H9 (cell line): ENCODE measurements around the gene GPR171. TPM values are rescaled to one million over a fixed set of nuclear protein-coding genes. Genes with fewer than 3 reads are reported as not detected.
A peak's percentile ranks its signal among the peaks of the same experiment; 100 is the strongest.

Source experiments
- DNase-seq: peaks from one replicate; pipeline ENCODE4 v3.0.0-alpha.2; 2017
- H2AFZ ChIP-seq: one replicate; pipeline ENCODE4 v1.6.1; 2013; ENCODE audit warnings: mild to moderate bottlenecking, low read length, control low read depth, moderate library complexity
- H2AK5ac ChIP-seq: 2 replicates; pipeline ENCODE4 v1.6.1; 2013; ENCODE audit warnings: low read length, control low read depth, mixed read lengths; ENCODE audit not compliant: insufficient read length
- H2BK120ac ChIP-seq: one replicate; pipeline ENCODE4 v1.6.1; 2013; ENCODE audit warnings: low read depth, mild to moderate bottlenecking, low read length, control low read depth, inconsistent platforms; ENCODE audit not compliant: poor library complexity, severe bottlenecking
- H2BK12ac ChIP-seq: 2 replicates; pipeline ENCODE4 v1.6.1; 2013; ENCODE audit warnings: low read length, control low read depth, mixed read lengths, low read depth; ENCODE audit not compliant: insufficient read length
- H2BK15ac ChIP-seq: 2 replicates; pipeline ENCODE4 v1.6.1; 2013; ENCODE audit warnings: low read depth, low read length, control low read depth
- H2BK20ac ChIP-seq: one replicate; pipeline ENCODE4 v1.6.1; 2013; ENCODE audit warnings: low read depth, mild to moderate bottlenecking, low read length, control low read depth, inconsistent platforms; ENCODE audit not compliant: poor library complexity, severe bottlenecking
- H2BK5ac ChIP-seq: 2 replicates; pipeline ENCODE4 v1.6.1; 2013; ENCODE audit warnings: low read length, control low read depth, mixed read lengths; ENCODE audit not compliant: insufficient read length
- H3K14ac ChIP-seq: 2 replicates; pipeline ENCODE4 v1.6.1; 2013; ENCODE audit warnings: low read length, control low read depth; ENCODE audit not compliant: insufficient read depth
- H3K18ac ChIP-seq: 2 replicates; pipeline ENCODE4 v1.6.1; 2013; ENCODE audit warnings: low read depth, mild to moderate bottlenecking, mixed read lengths, low read length, control low read depth; ENCODE audit not compliant: insufficient read length
- H3K23ac ChIP-seq: 2 replicates; pipeline ENCODE4 v1.6.1; 2013; ENCODE audit warnings: low read length, control low read depth, mixed read lengths, low read depth; ENCODE audit not compliant: insufficient read length
- H3K23me2 ChIP-seq: 2 replicates; pipeline ENCODE4 v1.6.1; 2013; ENCODE audit warnings: low read depth, mild to moderate bottlenecking, mixed read lengths, low read length, control low read depth; ENCODE audit not compliant: insufficient read length, poor library complexity, severe bottlenecking
- H3K27ac ChIP-seq: 2 replicates; pipeline ENCODE4 v1.5.1; 2013; ENCODE audit warnings: low read length, control low read depth, mixed read lengths, low read depth; ENCODE audit not compliant: insufficient read length
- H3K27me3 ChIP-seq: 2 replicates; pipeline ENCODE4 v1.6.1; 2013; ENCODE audit warnings: low read length, control low read depth, inconsistent platforms; ENCODE audit not compliant: insufficient read depth
- H3K4ac ChIP-seq: 2 replicates; pipeline ENCODE4 v1.6.1; 2013; ENCODE audit warnings: low read depth, mild to moderate bottlenecking, control low read depth, inconsistent platforms, low read length, moderate library complexity
- H3K4me1 ChIP-seq: 2 replicates; pipeline ENCODE4 v1.6.1; 2013; ENCODE audit warnings: low read length, control low read depth, inconsistent platforms; ENCODE audit not compliant: insufficient read depth
- H3K4me2 ChIP-seq: 2 replicates; pipeline ENCODE4 v1.6.1; 2013; ENCODE audit warnings: low read length, control low read depth, mixed read lengths; ENCODE audit not compliant: insufficient read length, insufficient read depth
- H3K56ac ChIP-seq: 2 replicates; pipeline ENCODE4 v1.6.1; 2013; ENCODE audit warnings: low read depth, mild to moderate bottlenecking, mixed read lengths, low read length, control low read depth; ENCODE audit not compliant: insufficient read length
- H3K79me1 ChIP-seq: 2 replicates; pipeline ENCODE4 v1.6.1; 2013; ENCODE audit warnings: low read depth, mild to moderate bottlenecking, moderate library complexity, low read length, control low read depth, inconsistent platforms; ENCODE audit not compliant: insufficient read depth, poor library complexity, severe bottlenecking
- H3K79me2 ChIP-seq: 2 replicates; pipeline ENCODE4 v1.6.1; 2013; ENCODE audit warnings: low read length, control low read depth, inconsistent platforms; ENCODE audit not compliant: insufficient read depth
- H3K9ac ChIP-seq: 2 replicates; pipeline ENCODE4 v1.6.1; 2013; ENCODE audit warnings: low read length, control low read depth, mixed read lengths; ENCODE audit not compliant: insufficient read length; ENCODE audit errors: extremely low read depth
- H3K9me3 ChIP-seq: one replicate; pipeline ENCODE4 v1.6.1; 2013; ENCODE audit warnings: low read depth, low read length, inconsistent platforms; ENCODE audit not compliant: control insufficient read depth
- H3T11ph ChIP-seq: one replicate; pipeline ENCODE4 v1.6.1; 2013; ENCODE audit warnings: mild to moderate bottlenecking, low read length, control low read depth, inconsistent platforms
- H4K20me1 ChIP-seq: one replicate; pipeline ENCODE4 v1.6.1; 2013; ENCODE audit not compliant: control insufficient read depth, insufficient read length, insufficient read depth
- H4K5ac ChIP-seq: 2 replicates; pipeline ENCODE4 v1.6.1; 2013; ENCODE audit warnings: low read depth, mild to moderate bottlenecking, mixed read lengths, low read length, control low read depth; ENCODE audit not compliant: insufficient read length
- H4K8ac ChIP-seq: replicated peaks from 2 replicates; pipeline ENCODE4 v1.6.1; 2013; ENCODE audit warnings: low read length, control low read depth, mixed read lengths, low read depth; ENCODE audit not compliant: insufficient read length
- H4K91ac ChIP-seq: 2 replicates; pipeline ENCODE4 v1.6.1; 2013; ENCODE audit warnings: low read depth, mild to moderate bottlenecking, moderate library complexity, mixed read lengths, low read length, control low read depth; ENCODE audit not compliant: insufficient read length
- H3K27ac Mint-ChIP-seq, 3 experiments: 2 replicates in 2 of 3; 3 replicates in 1 of 3; pipeline ENCODE4 v1.8.0; 2020 to 2021; ENCODE audit warnings: mixed read lengths in 3 of 3, mild to moderate bottlenecking in 1 of 3, moderate library complexity in 1 of 3
- H3K27me3 Mint-ChIP-seq: 2 replicates; pipeline ENCODE4 v1.8.0; 2021; ENCODE audit warnings: low read depth, mild to moderate bottlenecking, moderate library complexity, mixed read lengths
- H3K36me3 Mint-ChIP-seq, 3 experiments: 2 replicates in 2 of 3; 3 replicates in 1 of 3; pipeline ENCODE4 v1.8.0; 2020 to 2021; ENCODE audit warnings: low read depth in 3 of 3, mixed read lengths in 3 of 3; ENCODE audit not compliant: insufficient read depth in 1 of 3
- H3K4me1 Mint-ChIP-seq, 2 experiments: 2 replicates each; pipeline ENCODE4 v1.8.0; 2020; ENCODE audit warnings: mixed read lengths in 2 of 2
- H3K4me3 Mint-ChIP-seq, 2 experiments: 2 replicates in 1 of 2; 3 replicates in 1 of 2; pipeline ENCODE4 v1.8.0; 2020 to 2021; ENCODE audit warnings: mild to moderate bottlenecking in 2 of 2, mixed read lengths in 2 of 2, moderate library complexity in 1 of 2
- H3K9me3 Mint-ChIP-seq, 2 experiments: 2 replicates in 1 of 2; 3 replicates in 1 of 2; pipeline ENCODE4 v1.8.0; 2020; ENCODE audit warnings: mild to moderate bottlenecking in 2 of 2, mixed read lengths in 2 of 2, moderate library complexity in 1 of 2
- WGBS: extraction: QIAGEN DNeasy Blood & Tissue Kit; methylation state at CpG from one replicate; pipeline ENCODE4 v1.1.7; 2013; ENCODE audit warnings: missing lambda C conversion rate, low lambda C conversion rate, mixed read lengths; ENCODE audit not compliant: insufficient read length; ENCODE audit errors: extremely low coverage; 5-methylcytosine and 5-hydroxymethylcytosine counted together
- total RNA-seq: library from RNA; stranded (reverse); gene quantifications from 2 replicates; pipeline ENCODE4 v1.2.1, GENCODE V29; 2021
- TF ChIP-seq, protein P1 (sequence below): fragments of 200-600 bp; sonication (generic); conservative IDR thresholded peaks from 3 replicates; pipeline ENCODE4 v1.8.0; 2021; ENCODE audit warnings: antibody characterized with exemption, mild to moderate bottlenecking

GPR171 gene
- total RNA-seq, 1 experiment from 2014 or later: not detected

DNA sequence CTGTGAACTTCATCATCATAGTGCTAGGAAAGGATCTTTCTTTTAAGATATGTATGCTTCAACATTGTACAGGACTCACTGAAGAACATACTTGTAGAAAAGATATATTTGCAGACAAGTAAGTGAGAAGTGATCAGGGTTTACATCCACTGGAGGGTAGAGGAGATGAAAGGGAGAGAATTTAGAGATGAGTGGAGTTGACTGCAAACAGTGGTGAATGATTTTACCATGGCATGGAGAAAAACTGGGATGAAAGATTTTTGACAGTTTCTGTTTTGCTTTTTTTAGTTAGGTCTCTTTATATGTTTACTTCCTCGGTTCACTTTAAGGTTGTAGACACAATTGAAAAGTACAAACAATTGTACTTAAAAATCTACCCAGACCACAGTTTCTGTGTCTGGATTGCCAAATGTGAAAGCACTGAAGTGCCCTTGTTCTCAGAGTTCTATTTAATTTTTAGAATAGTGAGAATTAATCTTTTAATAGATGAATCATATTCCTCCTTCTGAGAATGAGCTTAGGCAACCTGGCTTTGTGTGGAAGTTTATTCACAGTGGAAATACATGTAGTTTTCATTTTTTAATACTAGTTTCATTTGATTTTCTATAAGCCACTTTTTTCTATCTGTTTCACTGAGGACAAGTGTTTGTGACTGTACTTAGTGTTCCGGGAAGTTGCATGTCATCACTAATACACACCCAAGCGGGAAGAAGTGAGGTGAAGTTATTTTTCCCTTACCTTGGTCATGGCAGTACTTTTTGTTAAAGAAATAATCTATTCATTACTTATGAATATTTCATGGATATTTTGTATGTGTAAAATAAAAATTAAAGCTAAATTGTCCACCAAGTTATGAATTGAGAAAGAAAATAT lies 1.8 kb upstream of the GPR171 start:
- no peak overlapping the region for H3K4me2 ChIP-seq
- no peak overlapping the region for H4K5ac ChIP-seq
- H2AK5ac ChIP-seq: no peak overlapping the region
- Mint-ChIP-seq H3K4me3 (no peak overlapping the region), H3K27ac (peak overlapping the region in 1 of 3 experiments; percentile 10; a peak in 1 of 7 replicates), H3K9me3 (no peaks in the 10 kb centered on the region), H3K27me3 (no peaks in the 10 kb centered on the region), H3K36me3 (no peaks in the 10 kb centered on the region), H3K4me1 (no peaks in the 10 kb centered on the region; a peak in 1 of 4 replicates)
- no peak overlapping the region for H2BK5ac ChIP-seq
- no peak overlapping the region for H3K27ac ChIP-seq
- no peak overlapping the region for H2BK120ac ChIP-seq
- H3K18ac ChIP-seq: no peak overlapping the region
- H3K23me2 ChIP-seq: no peaks in the 10 kb centered on the region
- H3K9me3 ChIP-seq: no peaks in the 10 kb centered on the region
- no CpG with 5 or more reads among the region's 3 CpGs for WGBS
- no peaks in the 10 kb centered on the region for H3K27me3 ChIP-seq
- H3K79me2 ChIP-seq: no peaks in the 10 kb centered on the region
- H2BK15ac ChIP-seq: no peak overlapping the region
- no peaks in the 10 kb centered on the region for H4K20me1 ChIP-seq
- no peak overlapping the region for H3K9ac ChIP-seq
- no peak overlapping the region for H4K8ac ChIP-seq
- no peak overlapping the region for H4K91ac ChIP-seq
- no peak overlapping the region for H3K14ac ChIP-seq
- H2AFZ ChIP-seq: no peak overlapping the region
- H3K79me1 ChIP-seq: no peaks in the 10 kb centered on the region
- no peak overlapping the region for H2BK12ac ChIP-seq
- H3K4ac ChIP-seq: no peak overlapping the region
- H3K56ac ChIP-seq: no peak overlapping the region
- no peaks in the 10 kb centered on the region; the same call in 1 of the 2 replicates for H3K4me1 ChIP-seq
- no peak overlapping the region for H2BK20ac ChIP-seq
- H3T11ph ChIP-seq: no peak overlapping the region
- no peak overlapping the region for H3K23ac ChIP-seq
- no peak for DNase-seq
- TF ChIP-seq, protein P1, sequence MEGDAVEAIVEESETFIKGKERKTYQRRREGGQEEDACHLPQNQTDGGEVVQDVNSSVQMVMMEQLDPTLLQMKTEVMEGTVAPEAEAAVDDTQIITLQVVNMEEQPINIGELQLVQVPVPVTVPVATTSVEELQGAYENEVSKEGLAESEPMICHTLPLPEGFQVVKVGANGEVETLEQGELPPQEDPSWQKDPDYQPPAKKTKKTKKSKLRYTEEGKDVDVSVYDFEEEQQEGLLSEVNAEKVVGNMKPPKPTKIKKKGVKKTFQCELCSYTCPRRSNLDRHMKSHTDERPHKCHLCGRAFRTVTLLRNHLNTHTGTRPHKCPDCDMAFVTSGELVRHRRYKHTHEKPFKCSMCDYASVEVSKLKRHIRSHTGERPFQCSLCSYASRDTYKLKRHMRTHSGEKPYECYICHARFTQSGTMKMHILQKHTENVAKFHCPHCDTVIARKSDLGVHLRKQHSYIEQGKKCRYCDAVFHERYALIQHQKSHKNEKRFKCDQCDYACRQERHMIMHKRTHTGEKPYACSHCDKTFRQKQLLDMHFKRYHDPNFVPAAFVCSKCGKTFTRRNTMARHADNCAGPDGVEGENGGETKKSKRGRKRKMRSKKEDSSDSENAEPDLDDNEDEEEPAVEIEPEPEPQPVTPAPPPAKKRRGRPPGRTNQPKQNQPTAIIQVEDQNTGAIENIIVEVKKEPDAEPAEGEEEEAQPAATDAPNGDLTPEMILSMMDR: no peak
